Tibial artery (tissue), 4 donors: ENCODE measurements around the gene GP5.

ENCODE experiments used
- DNase-seq, 2 donors: peaks; one replicate each; pipeline ENCODE4 v3.0.0-alpha.2; 2019
- H3K27ac ChIP-seq, 2 donors: fragments of 200-600 bp; sonication (generic) in 1 of 2; 1 replicate in 1 of 2; 2 replicates in 1 of 2; pipeline ENCODE4 v1.5.1; 2018 to 2019; ENCODE audit warnings: mild to moderate bottlenecking in 1 of 2
- H3K27me3 ChIP-seq, 2 donors: fragments of 200-600 bp; sonication (generic) in 1 of 2; one replicate each; pipeline versions ENCODE4 v1.5.1 to v1.6.0; 2016 to 2019
- H3K36me3 ChIP-seq, 3 donors: fragments of 200-600 bp; sonication (generic) in 2 of 3; one replicate each; pipeline ENCODE4 v1.5.1; 2016 to 2019; ENCODE audit warnings: mild to moderate bottlenecking in 2 of 3
- H3K4me1 ChIP-seq, 4 donors: fragments of 200-600 bp; sonication (generic) in 2 of 4; 1 replicate in 3 of 4; 2 replicates in 1 of 4; pipeline ENCODE4 v1.5.1; 2016 to 2019
- H3K4me3 ChIP-seq, 2 donors: fragments of 200-600 bp; sonication (generic) in 1 of 2; 1 replicate in 1 of 2; 2 replicates in 1 of 2; pipeline ENCODE4 v1.5.1; 2018 to 2019; ENCODE audit warnings: mild to moderate bottlenecking in 2 of 2
- H3K9me3 ChIP-seq, 3 donors: fragments of 200-600 bp; sonication (generic) in 1 of 3; one replicate each; pipeline ENCODE4 v1.5.1; 2016 to 2019
- CTCF ChIP-seq, 2 experiments: fragments of 200-600 bp in 1 of 2; fragments of 450-650 bp in 1 of 2; IDR thresholded peaks; one replicate each; pipeline ENCODE4 v1.5.1; 2017 to 2019; ENCODE audit warnings: antibody characterized with exemption in 2 of 2, mild to moderate bottlenecking in 1 of 2, moderate library complexity in 1 of 2
- intact Hi-C: fragments of 100-400 bp; cut with DNase I; formaldehyde crosslinking; loops from one replicate; pipeline ENCODE4 v1.15.0; 2023; ENCODE audit warnings: low total_unique reads

The GP5 gene

GRCh38 chr3:194399874-194400411, 877 bp upstream of the GP5 start:
- intact Hi-C loops: loop anchor here (10.0 kb wide), 1 partner anchor 65 kb away; no protein-coding TSS in a partner anchor
- no peak overlapping the region for H3K4me3 ChIP-seq
- peaks cover 0 to 23% of the 10 kb centered on the region in 2 donors for H3K27me3 ChIP-seq
- no peak for TF ChIP-seq CTCF (IDR thresholded peaks at IDR 0.05)
- no peak overlapping the region for H3K27ac ChIP-seq
- H3K36me3 ChIP-seq: peaks cover 0 to 6% (median 0%) of the 10 kb centered on the region in 3 donors
- H3K4me1 ChIP-seq: peaks cover 0 to 22% (median 17%) of the 10 kb centered on the region in 4 donors
- H3K9me3 ChIP-seq: no peaks in the 10 kb centered on the region
- peak in 1 of 2 donors; percentile 60 for DNase-seq

GRCh38 chr3:194397757-194398312, 1.2 kb downstream of the GP5 start:
- Histone ChIP-seq H3K36me3 (peaks cover 0 to 3% (median 0%) of the 10 kb centered on the region in 3 donors), H3K9me3 (no peaks in the 10 kb centered on the region), H3K27ac (no peak overlapping the region), H3K4me3 (peak overlapping the region in 1 of 2 donors; percentile 34), H3K4me1 (peaks cover 0 to 22% (median 17%) of the 10 kb centered on the region in 4 donors), H3K27me3 (peaks cover 0 to 23% of the 10 kb centered on the region in 2 donors)
- TF ChIP-seq CTCF (IDR thresholded peaks at IDR 0.05): no peak
- intact Hi-C loops: no loop called here
- peak in 1 of 2 donors; percentile 61 for DNase-seq

GRCh38 chr3:194396859-194397756, 2.0 kb downstream of the GP5 start:
- no peaks in the 10 kb centered on the region for H3K36me3 ChIP-seq
- intact Hi-C loops: no loop called here
- peak in 1 of 2 donors; percentile 59 for DNase-seq
- H3K27me3 ChIP-seq: peaks cover 0 to 23% of the 10 kb centered on the region in 2 donors
- peaks cover 0 to 22% (median 17%) of the 10 kb centered on the region in 4 donors for H3K4me1 ChIP-seq
- H3K27ac ChIP-seq: no peak overlapping the region
- TF ChIP-seq CTCF (IDR thresholded peaks at IDR 0.05): no peak
- peak overlapping the region; percentile 10 to 34 for H3K4me3 ChIP-seq
- H3K9me3 ChIP-seq: no peaks in the 10 kb centered on the region

GRCh38 chr3:194396539-194396858, 2.6 kb downstream of the GP5 start:
- no peaks in the 10 kb centered on the region for H3K9me3 ChIP-seq
- no peak for TF ChIP-seq CTCF (IDR thresholded peaks at IDR 0.05)
- H3K27ac ChIP-seq: no peak overlapping the region
- H3K4me1 ChIP-seq: peaks cover 0 to 22% (median 17%) of the 10 kb centered on the region in 4 donors
- DNase-seq: peak in 1 of 2 donors; percentile 41
- H3K27me3 ChIP-seq: peaks cover 0 to 23% of the 10 kb centered on the region in 2 donors
- intact Hi-C loops: no loop called here
- H3K4me3 ChIP-seq: peak overlapping the region; percentile 10 to 17
- no peaks in the 10 kb centered on the region for H3K36me3 ChIP-seq

GRCh38 chr3:194395778-194396538, 3.1 kb downstream of the GP5 start:
- no peak overlapping the region for H3K27ac ChIP-seq
- DNase-seq: peak; percentile 53 to 60
- H3K36me3 ChIP-seq: no peaks in the 10 kb centered on the region
- H3K27me3 ChIP-seq: peaks cover 0 to 23% of the 10 kb centered on the region in 2 donors
- intact Hi-C loops: no loop called here
- H3K4me1 ChIP-seq: peaks cover 0 to 22% (median 17%) of the 10 kb centered on the region in 4 donors
- TF ChIP-seq CTCF (IDR thresholded peaks at IDR 0.05): no peak
- H3K4me3 ChIP-seq: no peak overlapping the region
- no peaks in the 10 kb centered on the region for H3K9me3 ChIP-seq
